Measurements from ENCODE around the gene ZNF81.

GRCh38 chrX:47817421-47817820, 19.3 kb upstream of the ZNF81 start:
- no peak for TF ChIP-seq POLR2AphosphoS5 (IDR thresholded peaks at IDR 0.05; ENCODE audit: low read depth, low read length)
- TF ChIP-seq POLR2A (IDR thresholded peaks at IDR 0.05; ENCODE audit: low read depth, low read length) = no peak
